NOMO-1 (cell line): ENCODE measurements around the gene CARD9.
A peak's percentile ranks its signal among the peaks of the same experiment; 100 is the strongest.
"Not testable (repeated sequence)": the region's sequence is repeated elsewhere in the genome, so short reads cannot be mapped to it uniquely, and the experiment has no call there.

ENCODE experiments used
- DNase-seq, 2 experiments: peaks; one replicate each; lab custom pipeline; 2025; ENCODE audit not compliant: unreplicated experiment in 2 of 2; lab: John Stamatoyannopoulos, UW

The CARD9 gene

DNA sequence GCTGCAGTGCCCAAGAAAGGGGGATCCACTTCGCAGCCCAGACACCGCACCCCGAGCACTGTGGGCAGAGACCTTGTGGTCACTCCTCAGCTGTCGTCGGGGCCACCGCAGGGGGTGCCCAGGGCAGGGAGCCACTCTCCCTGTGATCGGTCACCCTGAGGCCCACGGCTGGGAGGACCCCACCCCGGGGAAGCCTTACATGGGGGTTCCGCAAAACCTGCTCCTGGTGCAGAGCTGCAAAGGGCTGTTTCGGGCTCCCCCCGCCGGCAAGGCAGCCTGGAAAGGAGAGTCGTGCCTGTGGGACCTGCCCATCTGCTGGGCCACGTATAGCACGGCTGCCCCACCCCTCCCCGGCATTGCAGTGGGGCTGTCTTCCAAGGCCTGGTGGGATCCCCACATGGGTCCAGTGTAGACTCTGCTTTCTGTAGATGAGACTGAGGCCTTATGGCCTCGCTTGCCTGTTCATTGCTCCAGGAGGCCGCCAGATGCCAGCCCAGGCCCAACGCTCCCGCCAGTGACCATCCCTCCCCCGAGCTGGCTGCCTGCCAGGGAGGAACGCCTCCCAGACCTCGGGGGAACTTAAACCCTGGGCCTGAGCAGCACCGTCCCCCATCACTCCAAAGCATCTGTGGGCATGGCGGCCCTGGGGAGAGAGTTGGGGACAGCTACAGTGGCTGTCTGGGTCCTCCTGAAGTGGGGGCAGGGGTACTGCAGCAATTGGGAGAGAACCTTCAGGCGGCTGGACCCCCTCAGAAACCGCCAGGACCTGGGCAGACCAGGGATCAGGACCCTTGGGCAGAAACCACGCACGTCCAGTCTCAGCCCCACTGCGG is 8.3 kb downstream of the CARD9 start:
- DNase-seq = no peak

DNA sequence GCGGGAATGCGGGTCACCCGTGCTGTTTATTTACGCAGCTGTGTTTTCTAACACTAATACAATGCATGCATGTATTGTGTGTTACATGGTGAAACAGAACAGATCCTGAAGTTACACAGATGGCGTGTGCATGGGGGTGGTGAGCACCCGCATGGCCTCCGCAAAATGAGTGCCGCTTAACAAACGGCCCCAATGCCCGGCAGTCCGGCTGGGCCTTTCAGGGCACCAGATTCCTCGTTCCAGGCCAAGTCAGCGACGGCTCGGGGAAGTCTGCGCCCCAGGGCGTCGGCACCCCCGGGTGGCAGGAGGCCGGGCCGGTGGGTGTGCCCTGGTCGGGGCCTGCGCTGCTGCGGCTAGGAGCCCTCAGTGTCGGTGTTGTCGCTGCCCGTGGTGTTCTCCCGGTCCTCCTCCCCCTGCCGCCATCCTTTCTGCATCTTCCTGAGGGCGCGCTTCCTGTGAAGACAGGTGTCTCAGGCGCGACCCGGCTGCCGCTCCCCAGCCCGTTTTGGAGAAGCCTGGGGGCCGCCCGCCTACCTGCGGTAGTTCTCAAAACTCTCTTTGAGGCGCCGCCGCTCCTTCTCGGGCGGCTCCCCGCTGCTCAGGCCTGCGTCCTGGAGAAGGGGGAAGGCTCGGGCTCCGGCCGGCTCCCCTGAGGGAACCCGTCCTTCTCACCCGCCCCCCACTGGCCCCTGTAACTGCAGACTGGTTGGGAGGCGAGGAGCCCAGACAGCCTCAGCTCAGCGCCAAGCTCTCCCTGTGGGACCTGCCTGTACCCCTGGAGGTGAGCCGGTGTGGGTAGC is 9.3 kb downstream of the CARD9 start:
- no peak for DNase-seq

DNA sequence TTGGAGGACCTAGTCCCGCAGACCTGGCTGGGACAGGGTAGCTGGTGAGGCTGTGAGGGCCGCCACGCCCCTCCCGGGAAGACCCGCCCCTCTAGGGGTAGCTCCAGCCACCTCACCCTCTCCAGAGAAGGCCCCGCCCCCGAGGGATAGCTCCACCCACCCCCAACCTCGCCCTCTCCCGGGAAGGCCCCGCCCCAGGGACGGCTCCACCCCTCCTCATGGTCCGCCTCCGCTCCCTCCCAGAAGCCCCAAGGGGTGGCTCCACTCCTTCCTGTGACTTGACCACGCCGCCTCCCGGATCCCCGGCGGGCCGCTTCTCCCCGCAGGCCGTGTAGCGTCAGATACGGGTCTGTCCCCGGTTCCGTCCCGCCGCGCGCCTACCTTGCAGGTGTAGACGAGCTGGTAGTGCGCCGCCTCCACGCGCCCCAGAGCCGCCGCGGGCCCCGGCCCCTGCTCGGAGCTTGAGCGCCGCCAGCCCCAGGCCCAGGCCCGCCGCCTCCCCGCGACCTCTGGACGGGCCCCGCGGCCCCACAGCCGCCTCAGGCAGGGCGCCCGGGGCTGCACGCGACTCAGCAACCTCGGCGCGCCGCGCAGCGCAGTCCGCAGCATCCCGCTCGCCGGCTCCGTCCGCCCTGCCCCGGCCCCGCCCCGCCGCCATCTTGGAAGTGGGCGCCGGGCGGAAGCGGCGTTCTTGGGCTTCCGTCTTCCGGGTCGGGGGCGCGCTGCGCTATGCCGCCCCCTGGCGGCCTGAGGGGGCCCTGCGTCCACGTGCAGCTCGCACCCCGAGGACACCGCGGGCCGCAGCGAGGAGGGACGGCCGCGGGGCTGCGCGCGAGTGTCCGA is 10.1 kb downstream of the CARD9 start, which contains the start of gene DNLZ:
Gene DNLZ (minus strand): TSS at position 639 of the 843 bp plus-strand sequence. CDS start 30 bp downstream, at position 609.
- peak; percentile 92 to 95 for DNase-seq

DNA sequence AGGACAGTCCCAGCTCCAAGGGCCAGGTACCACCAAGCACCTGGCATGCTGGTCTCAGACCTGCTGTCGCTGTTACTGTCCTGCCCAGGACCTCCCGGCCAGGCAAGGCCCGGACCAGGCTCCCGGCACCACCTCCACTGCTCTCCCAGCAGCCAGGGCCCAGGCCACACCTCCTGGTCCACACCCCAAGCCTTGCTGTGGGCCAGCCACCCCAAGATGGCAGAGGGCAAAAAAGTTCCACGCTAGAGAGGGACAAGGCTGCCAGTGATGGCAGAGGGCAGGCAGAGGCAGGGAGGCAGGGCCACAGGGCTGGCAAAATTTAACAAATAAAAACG is 11.1 kb downstream of the CARD9 start:
- no peak for DNase-seq

DNA sequence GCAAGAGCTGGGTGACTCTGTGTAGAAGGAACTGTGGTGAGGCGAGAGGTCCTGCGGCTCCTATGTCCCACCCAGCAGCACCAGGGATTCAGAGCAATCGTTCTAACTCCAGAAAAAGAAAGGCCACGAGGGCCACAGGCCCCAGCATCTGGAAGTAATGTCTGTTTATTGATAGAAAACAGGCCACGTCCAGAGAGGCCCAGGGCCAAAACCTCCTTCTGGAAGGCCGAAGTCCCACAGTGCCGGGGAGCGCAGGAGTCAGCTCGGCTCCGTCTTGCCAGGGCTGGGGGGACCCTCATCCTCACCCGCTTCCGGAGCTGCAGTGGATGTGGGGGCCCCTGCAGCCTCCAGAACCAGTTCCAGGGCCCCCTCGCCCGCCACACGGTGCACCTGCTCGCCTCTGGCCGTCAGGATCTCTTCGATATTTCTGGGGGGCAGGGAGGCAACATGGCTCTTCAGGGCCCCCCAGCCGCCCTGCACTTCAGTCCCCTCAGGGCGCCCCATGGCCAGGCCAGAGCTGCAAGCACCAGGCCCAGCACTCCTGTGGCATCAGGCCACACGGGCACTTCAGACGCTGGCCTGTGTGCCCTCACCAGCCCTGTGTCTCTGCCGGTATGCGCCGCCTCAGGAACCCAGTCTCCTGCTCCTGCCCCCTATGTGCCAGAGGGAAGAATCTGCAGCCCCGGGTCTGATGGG is 11.6 kb downstream of the CARD9 start:
- no peak for DNase-seq

DNA sequence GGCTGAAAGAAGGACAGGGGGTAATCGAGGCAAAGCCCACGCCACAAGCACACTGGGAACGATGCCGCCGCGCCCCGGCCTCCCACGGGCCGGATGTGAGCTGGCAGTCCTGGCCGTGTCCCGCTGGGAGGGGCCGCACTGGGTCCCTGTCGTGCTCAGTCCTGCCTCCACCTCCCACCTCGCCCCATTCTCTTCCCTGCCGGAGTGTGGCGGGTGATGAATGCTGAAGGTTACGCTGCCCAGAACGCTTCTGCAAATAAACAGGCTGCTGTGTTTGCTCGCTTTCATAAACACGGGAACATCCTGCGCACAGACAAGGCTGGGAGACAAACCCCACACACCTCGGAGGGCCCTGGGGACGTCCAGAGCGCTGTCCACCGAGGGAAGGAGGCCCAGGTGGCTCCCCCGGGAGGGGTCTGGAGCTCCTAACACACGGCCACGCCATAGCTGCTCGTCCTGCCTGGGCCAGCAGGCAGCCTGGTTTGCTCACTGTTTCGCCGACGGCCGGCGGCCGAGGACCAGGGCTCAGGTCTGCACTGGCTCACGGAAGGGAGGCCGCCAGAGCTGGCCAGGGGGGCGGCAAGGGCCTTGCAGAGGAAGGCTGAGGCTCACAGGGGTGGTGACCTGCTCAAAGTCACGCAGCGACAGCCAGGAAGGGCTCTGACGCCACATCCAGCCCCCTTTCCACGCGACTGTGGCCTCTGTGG is 12.3 kb downstream of the CARD9 start:
- no peak for DNase-seq

DNA sequence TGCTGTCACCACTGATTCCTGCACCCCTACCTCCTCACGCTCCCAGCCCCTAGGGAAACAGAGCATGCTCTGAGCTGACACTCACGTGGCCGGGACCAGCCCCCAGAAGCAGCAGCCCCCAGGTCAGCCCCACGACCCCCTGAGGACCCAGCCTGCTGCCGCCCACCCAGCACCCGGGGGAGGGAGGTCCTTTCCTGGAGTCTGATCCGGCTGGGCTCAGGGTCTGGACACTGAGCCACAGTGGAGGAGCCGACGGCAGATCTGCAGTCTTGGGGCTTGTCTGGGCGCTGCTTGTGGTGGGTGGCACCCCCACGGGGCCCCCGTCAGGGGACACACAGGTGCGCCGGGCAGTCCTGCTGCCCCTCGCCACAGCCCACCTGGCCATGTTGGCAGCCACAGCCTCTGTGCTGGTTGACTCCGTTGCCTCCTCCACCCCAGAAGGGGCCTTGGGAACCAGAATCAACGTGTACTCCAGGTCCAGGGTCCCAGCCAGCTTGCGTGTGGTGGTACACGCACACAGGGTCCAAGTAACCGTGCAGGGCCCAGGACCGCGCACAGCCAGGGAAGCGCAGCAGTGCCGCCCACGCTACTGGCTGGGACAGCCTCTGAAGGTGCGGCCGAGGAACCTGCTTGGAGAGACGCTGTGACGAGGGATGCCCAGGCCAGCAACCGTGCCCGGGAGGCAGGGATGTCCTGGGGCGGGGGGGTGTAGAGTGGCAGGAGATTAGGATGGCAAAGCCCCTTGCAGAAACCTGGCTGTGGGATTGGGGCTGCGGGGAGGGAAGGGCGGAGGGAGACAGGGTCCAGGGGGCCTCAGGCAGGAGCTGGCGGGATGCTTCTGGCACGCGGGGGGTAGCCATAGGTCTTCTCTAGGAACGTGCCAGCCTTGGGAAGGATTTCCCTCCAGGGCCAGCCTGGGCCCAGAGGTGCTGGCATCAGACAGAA is 13.4 kb downstream of the CARD9 start:
- no peak for DNase-seq

DNA sequence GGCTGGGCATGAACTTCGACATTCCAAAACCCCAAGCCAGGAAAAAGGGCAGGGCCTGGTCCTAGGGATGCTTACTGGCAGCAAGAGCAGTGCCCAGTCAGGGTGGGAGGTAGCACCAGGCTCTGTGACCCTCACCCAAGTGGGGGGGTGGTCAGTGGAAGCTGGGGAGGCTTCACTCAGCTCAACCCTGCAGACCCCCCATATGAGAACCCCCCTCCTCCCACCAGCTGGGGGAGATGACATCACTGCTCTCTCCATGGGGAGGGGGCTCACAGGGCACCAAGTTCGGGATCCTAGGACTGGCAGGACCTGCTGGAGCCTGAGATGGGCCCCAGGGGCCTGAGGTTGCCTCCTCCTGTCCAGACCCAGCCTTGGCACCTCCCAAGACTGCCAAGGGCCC is 14.6 kb downstream of the CARD9 start:
- no peak for DNase-seq

DNA sequence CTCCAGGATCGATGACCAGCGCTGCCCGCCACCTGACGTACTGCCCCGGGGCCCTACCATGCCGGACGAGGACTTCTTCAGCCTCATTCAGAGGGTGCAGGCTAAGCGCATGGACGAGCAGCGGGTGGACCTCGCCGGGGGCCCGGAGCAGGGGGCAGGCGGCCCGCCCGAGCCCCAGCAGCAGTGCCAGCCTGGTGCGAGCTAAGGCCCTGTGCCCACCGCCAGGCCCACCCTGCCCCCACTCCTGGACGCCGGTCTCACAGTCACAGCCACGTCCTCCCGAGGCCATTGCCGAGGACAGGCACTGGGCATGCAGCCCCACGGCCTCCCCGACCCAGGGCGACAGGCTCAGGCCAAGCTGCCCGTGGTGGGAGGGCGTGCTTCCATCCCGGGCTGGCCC is 15.5 kb downstream of the CARD9 start:
- no peak for DNase-seq

DNA sequence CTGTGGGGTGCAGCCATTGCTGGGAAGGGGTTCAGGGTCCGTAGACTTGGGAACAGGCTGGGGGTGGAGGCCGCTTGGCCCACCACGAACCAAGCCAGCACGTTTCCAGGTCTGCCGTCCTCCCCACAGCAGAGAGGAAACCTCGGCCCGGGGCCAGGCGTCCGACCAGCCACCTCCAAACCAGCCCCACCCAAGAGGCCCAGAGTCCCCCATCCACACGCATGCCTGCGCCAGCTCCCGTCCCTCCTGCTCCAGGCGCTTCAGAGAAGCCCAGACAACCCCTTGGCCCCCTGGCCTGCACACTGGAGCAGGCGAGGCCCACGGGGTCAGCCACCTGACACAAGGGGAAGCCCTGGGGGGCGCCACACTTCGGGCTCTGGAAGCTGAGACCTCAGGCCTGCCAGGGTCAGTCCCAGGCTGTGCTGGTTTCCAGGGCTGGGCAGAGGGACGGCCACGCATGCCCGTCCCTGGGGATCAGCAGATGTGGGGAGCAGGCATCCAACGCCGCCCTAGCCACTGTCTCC is 16.2 kb downstream of the CARD9 start:
- DNase-seq = no peak

DNA sequence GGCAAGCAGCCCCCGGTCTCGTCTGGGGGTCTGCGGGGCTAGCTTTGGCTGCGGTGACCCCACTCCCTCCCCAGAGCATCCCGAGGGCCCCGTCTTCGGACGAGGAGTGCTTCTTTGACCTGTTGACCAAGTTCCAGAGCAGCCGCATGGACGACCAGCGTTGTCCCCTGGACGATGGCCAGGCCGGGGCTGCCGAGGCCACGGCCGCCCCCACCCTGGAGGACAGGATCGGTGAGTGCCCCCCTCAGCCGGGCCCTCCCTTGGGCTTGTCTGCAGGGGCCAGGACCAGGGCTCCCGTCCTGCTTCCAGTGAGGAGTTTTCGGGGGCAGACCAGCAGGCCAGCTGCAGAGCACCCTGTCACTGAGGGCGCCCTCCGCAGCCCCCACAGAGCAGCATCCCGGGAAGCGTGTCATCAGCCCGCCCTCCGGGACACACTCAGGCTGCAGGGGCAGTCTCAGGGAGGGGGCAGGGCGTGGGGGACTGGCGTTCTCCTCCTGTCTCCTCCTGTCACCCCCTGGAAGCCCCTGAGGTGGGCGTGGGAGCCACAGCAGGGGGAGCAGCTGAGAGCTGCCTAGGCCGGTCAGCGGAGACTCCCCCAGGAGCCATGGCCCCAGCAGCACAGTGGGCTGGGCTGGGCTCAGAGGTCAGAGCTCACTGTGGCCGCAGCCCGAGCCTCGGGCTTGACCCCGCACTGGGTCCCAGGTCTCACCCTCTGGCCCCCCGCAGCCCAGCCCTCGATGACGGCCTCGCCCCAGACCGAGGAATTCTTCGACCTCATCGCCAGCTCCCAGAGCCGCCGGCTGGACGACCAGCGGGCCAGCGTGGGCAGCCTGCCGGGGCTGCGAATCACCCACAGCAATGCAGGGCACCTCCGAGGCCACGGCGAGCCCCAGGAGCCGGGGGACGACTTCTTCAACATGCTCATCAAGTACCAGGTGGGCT is 17.6 kb downstream of the CARD9 start:
- no peak for DNase-seq

DNA sequence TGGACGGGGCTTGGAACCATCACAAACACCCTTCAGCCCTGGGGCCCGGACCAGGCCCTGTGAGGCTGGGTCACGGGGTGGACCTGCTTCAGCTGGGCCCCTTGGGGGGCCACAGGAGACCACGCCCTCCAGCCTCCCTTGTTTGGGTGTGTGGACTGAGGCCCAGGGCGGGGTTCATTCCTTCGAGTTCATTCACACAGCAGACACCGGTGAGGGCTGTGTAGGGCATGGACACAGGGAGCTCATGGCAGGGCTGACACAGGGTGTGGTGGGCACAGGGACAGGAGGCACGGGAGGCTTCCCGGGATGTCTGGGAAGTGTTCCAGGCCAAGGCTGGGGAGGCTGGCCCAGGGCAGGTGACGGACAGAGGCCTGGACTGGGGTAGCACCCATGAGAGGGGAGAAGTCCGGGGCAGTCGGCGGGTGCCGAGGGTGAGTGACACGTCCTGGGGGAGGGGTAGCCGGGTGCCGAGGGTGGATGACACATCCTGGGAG is 18.8 kb downstream of the CARD9 start:
- DNase-seq = no peak

DNA sequence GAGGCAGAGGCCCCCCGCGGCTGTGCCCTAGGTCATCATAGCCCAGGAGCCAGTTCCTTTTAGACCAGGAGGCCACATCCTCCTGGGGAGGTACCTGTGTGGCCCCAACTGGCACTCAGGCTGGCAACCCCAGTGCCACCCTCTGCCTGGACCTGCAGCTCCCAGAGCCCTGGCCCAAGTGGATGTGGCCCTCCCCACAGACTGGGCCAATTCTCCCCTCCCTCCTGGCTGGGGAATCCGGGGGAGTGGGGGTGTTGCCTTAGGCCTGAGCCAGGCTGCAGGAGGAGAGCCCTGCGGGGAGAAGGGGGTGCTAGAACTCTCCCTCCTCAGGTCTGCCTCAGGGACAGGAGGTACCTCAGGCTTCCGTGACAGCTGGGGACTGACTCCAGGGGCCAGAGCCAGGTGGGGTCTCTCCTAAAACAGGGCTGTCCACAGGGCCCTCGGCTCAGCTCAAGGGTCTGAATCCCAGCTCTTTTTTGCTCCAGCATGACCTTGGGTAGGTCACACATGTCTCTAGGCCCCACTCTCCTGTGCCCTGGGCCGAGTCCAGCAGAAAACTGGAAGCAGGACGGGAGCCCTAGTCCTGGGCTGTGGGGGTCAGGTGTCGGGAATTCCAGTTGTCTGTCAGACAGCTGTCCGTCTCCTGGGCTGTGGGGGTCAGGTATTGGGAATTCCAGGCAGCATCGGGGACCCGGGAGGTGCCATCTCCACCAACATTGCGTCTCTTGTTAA is 19.5 kb downstream of the CARD9 start:
- no peak for DNase-seq

DNA sequence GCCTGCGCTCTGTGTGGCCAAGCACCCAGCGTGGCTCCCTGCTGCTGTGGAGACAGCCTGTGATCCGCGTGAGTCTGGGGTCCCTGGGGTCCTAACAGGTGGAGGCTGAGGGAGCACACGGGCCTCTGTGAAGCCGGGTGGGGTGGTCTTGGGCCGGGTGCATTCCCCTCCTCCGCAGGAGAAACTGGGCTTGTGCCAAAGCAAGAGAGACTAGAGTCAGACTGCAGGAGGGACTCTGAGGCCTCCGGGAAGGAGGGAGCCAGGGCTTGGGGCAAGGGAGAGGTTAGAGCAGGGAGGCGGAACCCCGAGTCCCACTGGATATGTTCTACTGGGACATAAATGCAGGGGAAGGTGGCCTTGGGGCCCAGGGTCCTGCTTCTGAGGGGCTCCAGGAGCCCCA is 20.4 kb downstream of the CARD9 start:
- no peak for DNase-seq

DNA sequence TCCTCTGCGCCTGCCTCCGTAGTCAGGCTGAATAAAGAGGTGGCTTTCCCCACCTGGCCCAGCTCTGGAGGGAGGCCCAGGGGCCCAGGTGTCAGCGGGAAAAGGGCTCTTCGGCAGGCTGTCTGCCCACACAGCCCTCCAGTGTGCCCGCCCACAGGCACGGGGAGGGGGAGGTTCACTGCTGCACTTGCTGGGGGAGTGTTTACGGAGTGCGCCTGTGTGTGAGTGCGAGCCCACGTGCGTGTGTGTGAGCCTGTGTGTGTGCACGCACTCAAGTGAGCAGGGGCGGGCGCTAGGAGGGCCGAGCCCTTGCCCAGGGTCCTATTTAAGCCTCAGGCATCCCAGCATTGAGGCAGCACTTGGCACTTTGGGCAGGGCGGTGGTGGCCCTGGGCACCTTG is 20.8 kb downstream of the CARD9 start:
- no peak for DNase-seq

DNA sequence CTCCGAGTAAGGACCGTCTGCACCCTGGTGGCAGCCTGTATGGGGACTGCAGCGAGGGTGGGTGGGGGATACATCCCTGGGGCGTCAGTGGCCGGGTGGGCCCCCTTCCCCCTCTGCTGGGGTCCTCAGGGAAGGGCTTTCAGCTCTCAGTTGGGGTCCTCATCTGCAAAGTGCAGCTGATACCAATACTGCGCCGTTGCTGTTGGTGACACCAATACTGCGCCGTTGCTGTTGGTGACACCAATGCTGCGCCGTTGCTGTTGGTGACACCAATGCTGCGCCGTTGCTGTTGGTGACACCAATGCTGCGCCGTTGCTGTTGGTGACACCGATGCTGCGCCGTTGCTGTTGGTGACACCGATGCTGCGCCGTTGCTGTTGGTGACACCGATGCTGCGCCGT is 21.6 kb downstream of the CARD9 start:
- DNase-seq = not testable (repeated sequence)
